ENCODE data around the gene UST.
"Not testable (repeated sequence)": the region's sequence is repeated elsewhere in the genome, so short reads cannot be mapped to it uniquely, and the experiment has no call there.

The UST gene

DNA sequence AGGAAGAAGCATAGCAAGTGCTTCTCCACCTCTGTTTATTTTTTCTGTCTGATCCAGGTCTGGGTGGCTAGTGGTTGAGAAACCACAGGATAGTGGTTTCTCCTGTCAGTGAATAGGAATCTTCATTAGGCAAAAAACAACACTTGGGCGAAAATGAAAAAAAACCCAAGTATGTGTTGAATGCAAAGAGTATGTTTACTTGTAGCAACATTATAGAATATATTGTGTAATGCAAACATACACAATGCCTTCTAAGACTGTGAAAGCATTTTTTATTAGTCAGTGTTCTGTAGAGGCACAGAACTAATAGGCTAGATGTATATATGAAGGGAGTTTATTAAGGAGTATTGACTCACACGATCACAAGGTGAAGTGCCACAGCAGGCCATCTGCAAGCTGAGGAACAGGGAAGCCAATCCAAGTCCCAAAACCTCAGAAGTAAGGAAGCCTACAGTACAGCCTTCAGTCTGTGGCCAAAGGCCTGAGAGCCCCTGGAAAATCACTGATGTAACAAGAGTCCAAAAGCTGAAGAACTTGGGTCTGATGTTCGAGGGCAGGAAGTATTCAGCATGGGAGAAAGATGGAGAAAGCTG is 111.1 kb downstream of the UST start:
- Histone ChIP-seq H3K27me3 (no peaks in the 10 kb centered on the region), H3K4me3 (no peak overlapping the region), H3K4me1 (no peaks in the 10 kb centered on the region), H3K9me3 (no peaks in the 10 kb centered on the region), H3K27ac (no peak overlapping the region), H3K36me3 (no peaks in the 10 kb centered on the region), H3K9ac (no peak overlapping the region), H3K4me2 (no peak overlapping the region), H4K20me1 (no peaks in the 10 kb centered on the region)
- no peak for TF ChIP-seq Cebpa-rat (IDR thresholded peaks at IDR 0.05)

- not testable (repeated sequence) for H3K9ac ChIP-seq, H3K9me3 ChIP-seq, H3K27ac ChIP-seq, H3K4me1 ChIP-seq, H3K36me3 ChIP-seq, H3K4me2 ChIP-seq, H3K4me3 ChIP-seq, H4K20me1 ChIP-seq, H3K27me3 ChIP-seq
These were observed 117.3 kb downstream of the UST start for GRCh38 chr6:148864132-148864531.

DNA sequence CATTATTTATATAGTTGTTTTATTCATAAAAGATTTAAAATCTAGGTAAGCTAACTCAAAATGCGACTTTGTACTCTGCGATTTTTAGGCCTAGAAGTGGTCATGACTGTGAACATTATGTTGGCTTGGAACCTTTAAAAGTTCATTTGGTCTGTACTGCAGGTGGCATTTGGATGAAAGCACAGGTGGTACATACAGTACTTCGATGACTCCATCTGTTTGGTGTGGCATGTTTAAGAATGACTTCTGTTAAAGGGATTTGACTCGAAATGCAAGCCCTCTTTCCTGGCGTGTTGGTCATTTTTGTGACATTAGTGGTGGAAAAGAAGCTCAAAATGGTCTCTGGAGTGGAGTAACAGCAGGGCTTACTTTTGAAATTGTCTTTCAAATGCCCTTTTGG is 118.1 kb downstream of the UST start:
- no peak for TF ChIP-seq Cebpa-rat (IDR thresholded peaks at IDR 0.05)
- H3K4me3 ChIP-seq, result no peak overlapping the region
- H3K9me3 ChIP-seq, result peaks cover 5% of the 10 kb centered on the region; the same call in 1 of the 2 replicates
- H3K9ac ChIP-seq, result no peak overlapping the region
- H4K20me1 ChIP-seq, result no peaks in the 10 kb centered on the region
- no peak overlapping the region for H3K27ac ChIP-seq
- no peaks in the 10 kb centered on the region for H3K36me3 ChIP-seq
- H3K4me2 ChIP-seq, result no peak overlapping the region
- no peaks in the 10 kb centered on the region for H3K4me1 ChIP-seq
- H3K27me3 ChIP-seq, result no peaks in the 10 kb centered on the region

DNA sequence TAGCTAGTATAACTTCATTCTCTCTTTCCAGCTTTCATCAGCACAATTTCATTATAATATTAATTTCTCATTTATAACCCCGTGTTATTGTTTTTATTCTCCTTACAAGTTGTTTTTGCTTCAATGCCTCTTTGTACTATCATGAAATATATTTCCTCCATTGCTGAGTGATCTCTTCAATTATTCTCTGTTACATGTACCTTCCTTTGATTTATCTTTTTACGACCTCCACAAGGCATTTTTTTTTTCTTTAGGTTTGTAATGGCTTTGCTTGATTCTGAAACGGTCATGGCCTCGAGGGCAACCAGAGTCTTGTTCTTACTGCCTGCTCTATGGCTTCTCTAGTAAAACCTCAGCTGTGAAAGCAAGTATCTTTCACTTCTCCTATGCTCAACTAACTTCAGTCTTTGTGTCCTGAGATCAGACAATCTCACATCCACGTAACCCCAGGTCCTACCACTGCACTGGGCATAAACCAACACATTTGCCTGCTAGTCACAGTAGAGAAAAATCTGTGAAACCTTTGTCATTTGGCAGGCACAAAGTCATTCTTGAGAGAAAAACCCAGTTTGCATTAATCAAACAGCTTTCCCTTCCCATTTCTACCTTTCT is 119.9 kb downstream of the UST start:
- no peaks in the 10 kb centered on the region for H3K27me3 ChIP-seq
- peaks cover 5% of the 10 kb centered on the region; the same call in 1 of the 2 replicates for H3K9me3 ChIP-seq
- H3K36me3 ChIP-seq, result no peaks in the 10 kb centered on the region
- H3K27ac ChIP-seq, result no peak overlapping the region
- no peak overlapping the region for H3K9ac ChIP-seq
- H3K4me1 ChIP-seq, result no peaks in the 10 kb centered on the region
- H3K4me2 ChIP-seq, result no peak overlapping the region
- H4K20me1 ChIP-seq, result no peaks in the 10 kb centered on the region
- TF ChIP-seq Cebpa-rat (IDR thresholded peaks at IDR 0.05), result no peak
- H3K4me3 ChIP-seq, result no peak overlapping the region

DNA sequence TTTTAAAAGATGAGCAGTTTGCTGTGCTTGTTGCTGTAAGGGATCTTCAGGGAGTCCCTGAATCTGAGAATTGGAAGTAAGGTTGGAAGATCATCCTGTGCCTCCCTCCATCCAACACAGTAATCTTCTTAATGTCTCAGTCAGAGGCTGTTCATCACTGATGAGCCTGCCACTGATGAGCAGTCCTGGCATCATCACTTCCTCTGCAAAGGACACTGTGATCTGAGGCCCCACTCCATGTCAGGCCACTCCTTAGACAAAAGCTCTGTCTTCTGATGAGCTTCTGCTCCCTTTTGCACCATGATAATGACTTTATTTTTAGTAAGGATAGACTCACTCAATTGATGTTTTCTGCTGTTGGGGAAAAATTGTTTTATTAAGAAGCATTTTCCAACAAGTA is 121.0 kb downstream of the UST start:
- Histone ChIP-seq H3K4me3 (no peak overlapping the region), H3K9me3 (peaks cover 5% of the 10 kb centered on the region; the same call in 1 of the 2 replicates), H4K20me1 (no peaks in the 10 kb centered on the region), H3K4me1 (no peaks in the 10 kb centered on the region), H3K4me2 (no peak overlapping the region), H3K9ac (no peak overlapping the region), H3K27me3 (no peaks in the 10 kb centered on the region), H3K27ac (no peak overlapping the region), H3K36me3 (no peaks in the 10 kb centered on the region)
- no peak for TF ChIP-seq Cebpa-rat (IDR thresholded peaks at IDR 0.05)

GRCh38 chr6:148868314-148868713 is 121.5 kb downstream of the UST start:
- Histone ChIP-seq H3K4me2 (no peak overlapping the region), H3K36me3 (no peaks in the 10 kb centered on the region), H3K27ac (no peak overlapping the region), H3K27me3 (no peaks in the 10 kb centered on the region), H3K4me1 (no peaks in the 10 kb centered on the region), H3K4me3 (no peak overlapping the region), H3K9me3 (peaks cover 5% of the 10 kb centered on the region; the same call in 1 of the 2 replicates), H4K20me1 (0 out of 2 replicates have a peak, but pooled peaks cover 3% of the 10 kb centered on the region), H3K9ac (no peak overlapping the region)
- no peak for TF ChIP-seq Cebpa-rat (IDR thresholded peaks at IDR 0.05)

GRCh38 chr6:148868901-148869300 is 122.1 kb downstream of the UST start:
- no peak overlapping the region for H3K4me3 ChIP-seq
- peaks cover 9% of the 10 kb centered on the region; the same call in 1 of the 2 replicates for H4K20me1 ChIP-seq
- H3K4me2 ChIP-seq, result no peak overlapping the region
- no peak overlapping the region for H3K27ac ChIP-seq
- H3K36me3 ChIP-seq, result no peaks in the 10 kb centered on the region
- H3K9me3 ChIP-seq, result peaks cover 5% of the 10 kb centered on the region; the same call in 1 of the 2 replicates
- H3K9ac ChIP-seq, result no peak overlapping the region
- no peak for TF ChIP-seq Cebpa-rat (IDR thresholded peaks at IDR 0.05)
- H3K4me1 ChIP-seq, result no peaks in the 10 kb centered on the region
- no peaks in the 10 kb centered on the region for H3K27me3 ChIP-seq

DNA sequence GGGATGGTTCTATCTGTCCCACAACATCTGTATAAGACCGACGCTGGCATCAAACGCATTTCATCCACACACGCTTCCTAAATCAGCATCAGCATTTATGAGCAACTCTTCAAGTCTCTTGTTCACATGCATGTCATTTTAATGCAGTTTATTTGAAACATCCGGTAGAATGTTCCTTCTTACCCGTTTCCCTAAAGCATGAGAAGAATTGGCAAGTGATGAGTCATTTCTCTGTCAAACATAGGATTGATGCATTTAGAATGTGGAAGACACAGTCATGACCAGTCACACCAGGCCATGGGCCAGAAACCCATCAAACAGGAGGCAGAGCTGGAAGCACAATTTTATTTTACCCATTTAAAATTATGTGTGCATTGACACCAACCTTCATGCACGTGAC is 122.8 kb downstream of the UST start:
- Histone ChIP-seq H3K4me3 (no peak overlapping the region), H3K4me2 (no peak overlapping the region), H3K27me3 (no peaks in the 10 kb centered on the region), H3K27ac (no peak overlapping the region), H3K9me3 (no peaks in the 10 kb centered on the region), H3K36me3 (no peaks in the 10 kb centered on the region), H4K20me1 (peaks cover 10% of the 10 kb centered on the region; the same call in 1 of the 2 replicates), H3K9ac (no peak overlapping the region), H3K4me1 (no peaks in the 10 kb centered on the region)
- TF ChIP-seq Cebpa-rat (IDR thresholded peaks at IDR 0.05), result no peak

DNA sequence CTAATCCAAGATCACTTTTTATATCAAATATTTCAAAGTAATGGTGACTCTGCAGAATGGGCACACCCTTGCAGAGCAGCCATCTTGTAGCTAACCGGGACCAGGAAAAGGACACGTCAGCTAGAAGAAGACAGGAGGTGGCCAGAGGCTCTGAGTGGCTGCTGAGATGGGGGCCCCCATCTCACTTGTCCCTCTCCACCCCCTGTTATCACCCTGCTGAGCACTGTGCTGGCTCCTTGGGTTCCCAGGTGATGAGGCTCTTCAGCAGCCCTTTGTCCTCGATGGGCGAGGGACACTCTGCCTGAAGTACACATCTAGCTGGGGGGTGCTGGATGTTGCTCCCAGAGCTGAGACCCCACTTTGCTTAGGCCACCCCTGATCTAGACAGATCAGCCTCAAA is 126.3 kb downstream of the UST start:
- H3K4me2 ChIP-seq, result no peak overlapping the region
- TF ChIP-seq Cebpa-rat (IDR thresholded peaks at IDR 0.05), result no peak
- H4K20me1 ChIP-seq, result peaks cover 10% of the 10 kb centered on the region; the same call in 1 of the 2 replicates
- H3K9ac ChIP-seq, result no peak overlapping the region
- no peaks in the 10 kb centered on the region for H3K9me3 ChIP-seq
- H3K27ac ChIP-seq, result no peak overlapping the region
- no peaks in the 10 kb centered on the region for H3K27me3 ChIP-seq
- no peak overlapping the region for H3K4me3 ChIP-seq
- no peaks in the 10 kb centered on the region for H3K36me3 ChIP-seq
- no peaks in the 10 kb centered on the region for H3K4me1 ChIP-seq

DNA sequence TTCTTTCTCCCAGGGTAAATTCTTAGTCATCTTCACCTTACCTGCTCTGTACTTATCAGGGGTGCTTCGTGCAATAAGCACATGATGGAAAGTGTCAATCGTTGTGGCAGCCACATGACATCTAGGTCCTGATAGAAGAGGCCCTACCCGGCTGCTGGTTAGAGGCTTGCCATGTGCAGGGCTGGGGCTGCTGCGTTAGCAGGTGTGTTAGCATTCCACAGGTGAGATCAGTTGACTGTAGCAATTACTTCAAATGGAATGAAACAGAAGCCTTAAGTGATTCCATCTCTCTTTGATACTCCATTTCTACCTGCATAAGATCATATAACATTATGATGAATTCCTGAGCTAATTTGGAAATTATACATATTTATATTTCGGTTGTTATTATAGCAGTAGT is 127.0 kb downstream of the UST start:
- Histone ChIP-seq H3K9ac (no peak overlapping the region), H3K4me2 (no peak overlapping the region), H3K27me3 (no peaks in the 10 kb centered on the region), H4K20me1 (peaks cover 10% of the 10 kb centered on the region; the same call in 1 of the 2 replicates), H3K4me1 (no peaks in the 10 kb centered on the region), H3K4me3 (no peak overlapping the region), H3K9me3 (no peaks in the 10 kb centered on the region), H3K27ac (no peak overlapping the region), H3K36me3 (no peaks in the 10 kb centered on the region)
- no peak for TF ChIP-seq Cebpa-rat (IDR thresholded peaks at IDR 0.05)
